K562 (cell line): ENCODE results near the gene PIERCE2. TPM values are rescaled to one million over a fixed set of nuclear protein-coding genes. Genes with fewer than 3 reads are reported as not detected.

Experiments used
- ARID3B ChIP-seq: fragments of 250-450 bp; sonication (Bioruptor Pico); IDR thresholded peaks from 2 replicates; pipeline ENCODE4 v1.4.0; 2020; ENCODE audit warnings: borderline replicate concordance
- ARNT ChIP-seq, 2 experiments: fragments of 450-650 bp; IDR thresholded peaks; 2 replicates each; pipeline ENCODE4 v1.6.1; 2016; ENCODE audit warnings: mild to moderate bottlenecking in 1 of 2
- ATF2 ChIP-seq: sonication (generic); formaldehyde crosslinking; IDR thresholded peaks from 2 replicates; pipeline ENCODE4 v1.8.1; 2022; ENCODE audit warnings: missing genetic modification reagents
- ATF6 ChIP-seq: sonication (generic); formaldehyde crosslinking; IDR thresholded peaks from 2 replicates; pipeline ENCODE4 v1.4.0; 2020; ENCODE audit warnings: mild to moderate bottlenecking, missing genetic modification reagents
- BACH1 ChIP-seq: fragments of 200-800 bp; sonication (Bioruptor generic); IDR thresholded peaks from 2 replicates; pipeline ENCODE4 v1.6.1; 2016; ENCODE audit warnings: missing genetic modification characterization, missing compliant biosample characterization
- BDP1 ChIP-seq: IDR thresholded peaks from 3 replicates; pipeline ENCODE4 v1.6.1; 2011; ENCODE audit not compliant: insufficient read length, insufficient read depth
- COPS2 ChIP-seq: fragments of 450-650 bp; conservative IDR thresholded peaks from 2 replicates; pipeline ENCODE4 v1.6.1; 2016; ENCODE audit warnings: mild to moderate bottlenecking, moderate library complexity
- FOXJ2 ChIP-seq: fragments of 200-800 bp; sonication (Bioruptor generic); IDR thresholded peaks from 2 replicates; pipeline ENCODE4 v1.6.1; 2016; ENCODE audit warnings: missing genetic modification characterization, missing compliant biosample characterization
- GABPA ChIP-seq: fragments of 200-800 bp; sonication (Bioruptor generic); conservative IDR thresholded peaks from 2 replicates; pipeline ENCODE4 v1.6.1; 2016; ENCODE audit warnings: low read depth, missing genetic modification characterization, missing compliant biosample characterization
- GTF2E2 ChIP-seq: fragments of 200-800 bp; sonication (Bioruptor generic); IDR thresholded peaks from 2 replicates; pipeline ENCODE4 v1.6.1; 2016; ENCODE audit warnings: missing genetic modification characterization, missing compliant biosample characterization
- HDAC2 ChIP-seq: fragments of 450-650 bp; IDR thresholded peaks from 2 replicates; pipeline ENCODE4 v1.6.1; 2016; ENCODE audit warnings: mild to moderate bottlenecking
- HNRNPK ChIP-seq: fragments of 200-400 bp; formaldehyde crosslinking; IDR thresholded peaks from one replicate; pipeline ENCODE4 v1.6.1; 2018; ENCODE audit warnings: mild to moderate bottlenecking, low read depth, low read length; ENCODE audit not compliant: poor library complexity, severe bottlenecking
- PCBP2 ChIP-seq: fragments of 200-400 bp; formaldehyde crosslinking; IDR thresholded peaks from 2 replicates; pipeline ENCODE4 v1.6.1; 2018; ENCODE audit warnings: low read length, low read depth, mild to moderate bottlenecking, moderate library complexity; ENCODE audit not compliant: poor library complexity, severe bottlenecking
- POLR2B ChIP-seq: fragments of 450-650 bp; IDR thresholded peaks from 2 replicates; pipeline ENCODE4 v1.6.1; 2018; ENCODE audit warnings: low read depth; ENCODE audit not compliant: partially characterized antibody
- RB1 ChIP-seq: fragments of 450-650 bp; IDR thresholded peaks from 2 replicates; pipeline ENCODE4 v1.6.1; 2017; ENCODE audit warnings: low read depth, mild to moderate bottlenecking
- RNF2 ChIP-seq: sonication (generic); IDR thresholded peaks from 2 replicates; pipeline ENCODE4 v1.6.1; 2016
- SMAD1 ChIP-seq: fragments of 150-350 bp; IDR thresholded peaks from 2 replicates; pipeline ENCODE4 v1.6.1; 2014; ENCODE audit warnings: low read length, low read depth; ENCODE audit not compliant: partially characterized antibody
- SNIP1 ChIP-seq: fragments of 450-650 bp; IDR thresholded peaks from 2 replicates; pipeline ENCODE4 v1.7.1; 2017; ENCODE audit warnings: low read depth, mild to moderate bottlenecking
- SPI1 ChIP-seq: IDR thresholded peaks from 2 replicates; pipeline ENCODE4 v1.6.1; 2011; ENCODE audit warnings: low read depth, low read length, control low read depth, borderline replicate concordance
- TFAP4 ChIP-seq: sonication (generic); formaldehyde crosslinking; IDR thresholded peaks from 2 replicates; pipeline ENCODE4 v1.8.0; 2022; ENCODE audit warnings: missing genetic modification reagents, mild to moderate bottlenecking, moderate library complexity, borderline replicate concordance
- ZBTB17 ChIP-seq: fragments of 450-650 bp; formaldehyde crosslinking; IDR thresholded peaks from 2 replicates; pipeline ENCODE4 v1.4.0; 2020; ENCODE audit warnings: mild to moderate bottlenecking
- ZKSCAN1 ChIP-seq: fragments of 150-350 bp; IDR thresholded peaks from 2 replicates; pipeline ENCODE4 v1.6.1; 2016; ENCODE audit warnings: low read depth, low read length
- ZNF511 ChIP-seq: sonication (generic); formaldehyde crosslinking; IDR thresholded peaks from 2 replicates; pipeline ENCODE4 v1.8.0; 2022; ENCODE audit warnings: mild to moderate bottlenecking, missing genetic modification reagents
- ZNF644 ChIP-seq: fragments of 200-800 bp; sonication (Bioruptor generic); IDR thresholded peaks from 2 replicates; pipeline ENCODE4 v1.6.1; 2016; ENCODE audit warnings: low read depth, missing genetic modification characterization, missing compliant biosample characterization
- ZNF695 ChIP-seq: fragments of 450-650 bp; formaldehyde crosslinking; IDR thresholded peaks from 2 replicates; pipeline ENCODE4 v1.4.0; 2020; ENCODE audit warnings: mild to moderate bottlenecking, moderate library complexity
- polyA plus RNA-seq, 8 experiments: library from polyadenylated mRNA; depleted of rRNA in 4 of 8; stranded (reverse) in 5 of 8; unstranded in 3 of 8; fragments of >200 nt; fragmentation: Nextera tagmentation in 2 of 8; fragmentation: Illumina TruSeq in 1 of 8; extraction: Ambion mirVana in 2 of 8; extraction: Trizol in 1 of 8; gene quantifications; 2 replicates each; pipeline versions ENCODE4 v1.2.1 to v1.2.3, GENCODE V29; 2011 to 2014; ENCODE audit warnings: inconsistent platforms in 1 of 8, missing spikeins in 1 of 8
- total RNA-seq, 7 experiments: library from RNA; depleted of rRNA in 6 of 7; stranded (reverse); fragments of >200 nt in 6 of 7; fragmentation: Illumina TruSeq in 2 of 7; extraction: Trizol in 2 of 7; gene quantifications; 2 replicates each; pipeline versions ENCODE4 v1.2.1 to v1.2.3, GENCODE V29; 2011 to 2021; ENCODE audit warnings: low replicate concordance in 1 of 7

The PIERCE2 gene
- total and polyA plus RNA-seq, 9 of the 15 experiments (the other 6 are each of a cell fraction or from before 2014, with no cell fraction given) = 2.9 to 4.8 (median 4.0) TPM

GRCh38 chr15:55401786-55402246 lies 6.5 kb upstream of the PIERCE2 start (continued):
- TF ChIP-seq HNRNPK (no peak), HDAC2 (no peak), ZNF511 (CRISPR knock-in tag) (no peak), ATF2 (CRISPR knock-in tag) (no peak), ZKSCAN1 (no peak), ZNF695 (CRISPR knock-in tag) (no peak), ZNF644 (peak; percentile 86; the same call in 1 of the 2 replicates), BACH1 (tag) (peak; percentile 60; the same call in 1 of the 2 replicates), GABPA (tag) (0 out of 2 replicates have a peak, but pooled peaks have one; percentile 38), SPI1 (no peak), ARID3B (CRISPR knock-in tag) (no peak), ZBTB17 (CRISPR knock-in tag) (peak; percentile 68), RB1 (no peak), BDP1 (no peak), POLR2B (no peak), GTF2E2 (tag) (0 out of 2 replicates have a peak, but pooled peaks have one; percentile 52), SMAD1 (no peak), ATF6 (CRISPR knock-in tag) (no peak), ARNT (IDR thresholded peaks at IDR 0.05) (no peak), FOXJ2 (no peak), TFAP4 (CRISPR knock-in tag) (no peak), COPS2 (no peak), PCBP2 (no peak), SNIP1 (no peak), RNF2 (no peak)
